Ishikawa (cell line): ENCODE measurements around the gene AUTS2.

Experiments used
- CEBPB ChIP-seq: IDR thresholded peaks from 2 replicates; pipeline ENCODE4 v1.6.1; 2012
- CREB1 ChIP-seq: IDR thresholded peaks from 2 replicates; pipeline ENCODE4 v1.6.1; 2012; ENCODE audit warnings: low read depth
- EGR1 ChIP-seq: IDR thresholded peaks from 2 replicates; pipeline ENCODE4 v1.6.1; 2012
- EP300 ChIP-seq: IDR thresholded peaks from 2 replicates; pipeline ENCODE4 v1.6.1; 2012; ENCODE audit warnings: borderline replicate concordance
- FOXM1 ChIP-seq: IDR thresholded peaks from 2 replicates; pipeline ENCODE4 v1.6.1; 2012; ENCODE audit warnings: low read depth, borderline replicate concordance
- MAX ChIP-seq: IDR thresholded peaks from 2 replicates; pipeline ENCODE4 v1.6.1; 2012
- NFIC ChIP-seq: IDR thresholded peaks from 2 replicates; pipeline ENCODE4 v1.6.1; 2012
- RAD21 ChIP-seq: IDR thresholded peaks from 2 replicates; pipeline ENCODE4 v1.6.1; 2012; ENCODE audit warnings: low read depth
- TAF1 ChIP-seq: IDR thresholded peaks from 2 replicates; pipeline ENCODE4 v1.6.1; 2012; ENCODE audit warnings: low read depth, mild to moderate bottlenecking
- TCF12 ChIP-seq: IDR thresholded peaks from 2 replicates; pipeline ENCODE4 v1.6.1; 2012; ENCODE audit warnings: low read depth
- TEAD4 ChIP-seq: IDR thresholded peaks from 2 replicates; pipeline ENCODE4 v1.6.1; 2012
- YY1 ChIP-seq: IDR thresholded peaks from 2 replicates; pipeline ENCODE4 v1.6.1; 2012; ENCODE audit warnings: low read depth
- ZBTB7A ChIP-seq: IDR thresholded peaks from 2 replicates; pipeline ENCODE4 v1.6.1; 2012; ENCODE audit warnings: low read depth
- TF ChIP-seq, protein P1 (sequence below): IDR thresholded peaks from 2 replicates; pipeline ENCODE4 v1.6.1; 2012; ENCODE audit warnings: low read depth, mild to moderate bottlenecking
- TF ChIP-seq, protein P2 (sequence below): IDR thresholded peaks from 2 replicates; pipeline ENCODE4 v1.6.1; 2012

Gene AUTS2

GRCh38 chr7:70502117-70502863, 904.0 kb downstream of the AUTS2 start:
- TF ChIP-seq FOXM1, result no peak
- TF ChIP-seq EP300, result no peak

DNA sequence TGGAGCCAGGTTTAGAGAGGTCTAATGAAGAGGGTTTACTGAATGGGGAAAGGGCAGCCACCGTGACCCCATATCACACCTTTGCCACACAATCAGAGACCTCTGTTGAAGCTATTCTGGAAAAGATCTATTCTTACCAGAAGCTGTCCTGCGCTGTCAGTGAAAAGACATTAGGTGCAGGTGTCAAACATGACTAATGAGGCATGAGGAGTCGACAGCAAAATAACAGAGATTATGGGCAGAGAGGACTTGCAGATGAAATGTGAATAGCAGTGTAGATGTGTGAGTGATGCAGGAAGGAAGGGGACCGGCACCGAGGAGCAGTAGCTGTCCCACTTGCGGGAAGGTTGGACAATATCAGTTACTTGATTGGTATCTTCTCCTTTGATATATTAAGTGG, 906.0 kb downstream of the AUTS2 start:
- no peak for TF ChIP-seq YY1
- TF ChIP-seq NFIC, result no peak
- no peak for TF ChIP-seq TCF12
- TF ChIP-seq, protein P1, sequence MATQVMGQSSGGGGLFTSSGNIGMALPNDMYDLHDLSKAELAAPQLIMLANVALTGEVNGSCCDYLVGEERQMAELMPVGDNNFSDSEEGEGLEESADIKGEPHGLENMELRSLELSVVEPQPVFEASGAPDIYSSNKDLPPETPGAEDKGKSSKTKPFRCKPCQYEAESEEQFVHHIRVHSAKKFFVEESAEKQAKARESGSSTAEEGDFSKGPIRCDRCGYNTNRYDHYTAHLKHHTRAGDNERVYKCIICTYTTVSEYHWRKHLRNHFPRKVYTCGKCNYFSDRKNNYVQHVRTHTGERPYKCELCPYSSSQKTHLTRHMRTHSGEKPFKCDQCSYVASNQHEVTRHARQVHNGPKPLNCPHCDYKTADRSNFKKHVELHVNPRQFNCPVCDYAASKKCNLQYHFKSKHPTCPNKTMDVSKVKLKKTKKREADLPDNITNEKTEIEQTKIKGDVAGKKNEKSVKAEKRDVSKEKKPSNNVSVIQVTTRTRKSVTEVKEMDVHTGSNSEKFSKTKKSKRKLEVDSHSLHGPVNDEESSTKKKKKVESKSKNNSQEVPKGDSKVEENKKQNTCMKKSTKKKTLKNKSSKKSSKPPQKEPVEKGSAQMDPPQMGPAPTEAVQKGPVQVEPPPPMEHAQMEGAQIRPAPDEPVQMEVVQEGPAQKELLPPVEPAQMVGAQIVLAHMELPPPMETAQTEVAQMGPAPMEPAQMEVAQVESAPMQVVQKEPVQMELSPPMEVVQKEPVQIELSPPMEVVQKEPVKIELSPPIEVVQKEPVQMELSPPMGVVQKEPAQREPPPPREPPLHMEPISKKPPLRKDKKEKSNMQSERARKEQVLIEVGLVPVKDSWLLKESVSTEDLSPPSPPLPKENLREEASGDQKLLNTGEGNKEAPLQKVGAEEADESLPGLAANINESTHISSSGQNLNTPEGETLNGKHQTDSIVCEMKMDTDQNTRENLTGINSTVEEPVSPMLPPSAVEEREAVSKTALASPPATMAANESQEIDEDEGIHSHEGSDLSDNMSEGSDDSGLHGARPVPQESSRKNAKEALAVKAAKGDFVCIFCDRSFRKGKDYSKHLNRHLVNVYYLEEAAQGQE, result no peak
- TF ChIP-seq TAF1, result no peak
- no peak for TF ChIP-seq TEAD4
- no peak for TF ChIP-seq MAX
- no peak for TF ChIP-seq CREB1
- no peak for TF ChIP-seq RAD21
- TF ChIP-seq FOXM1, result no peak
- TF ChIP-seq EGR1, result no peak
- TF ChIP-seq, protein P2, sequence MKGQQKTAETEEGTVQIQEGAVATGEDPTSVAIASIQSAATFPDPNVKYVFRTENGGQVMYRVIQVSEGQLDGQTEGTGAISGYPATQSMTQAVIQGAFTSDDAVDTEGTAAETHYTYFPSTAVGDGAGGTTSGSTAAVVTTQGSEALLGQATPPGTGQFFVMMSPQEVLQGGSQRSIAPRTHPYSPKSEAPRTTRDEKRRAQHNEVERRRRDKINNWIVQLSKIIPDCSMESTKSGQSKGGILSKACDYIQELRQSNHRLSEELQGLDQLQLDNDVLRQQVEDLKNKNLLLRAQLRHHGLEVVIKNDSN, result no peak
- TF ChIP-seq CEBPB, result no peak
- no peak for TF ChIP-seq ZBTB7A
- TF ChIP-seq EP300, result no peak

- TF ChIP-seq MAX (no peak), CEBPB (no peak), EGR1 (no peak), RAD21 (no peak), NFIC (no peak), CREB1 (no peak), ZBTB7A (no peak), TCF12 (no peak), TEAD4 (no peak), TAF1 (no peak), FOXM1 (no peak), YY1 (no peak)
- TF ChIP-seq, protein P1, result no peak
- TF ChIP-seq, protein P2, result no peak
These were observed 907.2 kb downstream of the AUTS2 start for GRCh38 chr7:70505468-70505867.

DNA sequence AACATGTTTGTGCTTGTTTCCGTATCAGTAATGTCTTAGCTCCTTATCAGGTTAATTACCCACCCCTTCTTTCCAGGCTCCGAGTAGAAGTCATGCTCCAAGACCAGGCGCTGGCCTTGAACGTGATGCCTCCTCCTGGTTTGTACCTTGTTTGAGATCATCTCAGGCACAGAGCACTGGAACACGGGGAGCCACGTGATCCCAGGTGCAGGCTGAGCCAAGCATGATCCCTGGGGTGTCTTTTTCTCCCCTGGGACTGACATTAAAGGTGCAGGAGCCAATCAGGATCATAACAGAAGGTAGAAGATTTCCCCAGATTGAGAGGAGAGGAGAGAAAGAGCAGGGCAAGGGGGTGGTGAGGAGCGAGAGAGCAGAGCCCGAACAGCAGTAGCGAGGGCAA, 907.6 kb downstream of the AUTS2 start:
- no peak for TF ChIP-seq TCF12
- TF ChIP-seq ZBTB7A, result no peak
- TF ChIP-seq YY1, result no peak
- TF ChIP-seq CEBPB, result no peak
- TF ChIP-seq MAX, result no peak
- no peak for TF ChIP-seq FOXM1
- TF ChIP-seq, protein P1, result no peak
- no peak for TF ChIP-seq EGR1
- TF ChIP-seq, protein P2, result no peak
- no peak for TF ChIP-seq CREB1
- TF ChIP-seq NFIC, result no peak
- TF ChIP-seq TAF1, result no peak
- TF ChIP-seq RAD21, result no peak
- no peak for TF ChIP-seq EP300
- TF ChIP-seq TEAD4, result no peak
